ENCODE measurements around the gene DACH2. TPM values are rescaled to one million over a fixed set of nuclear protein-coding genes. Genes with fewer than 3 reads are reported as not detected.

The DACH2 gene
- polyA plus RNA-seq, 1 donor (not counting 4 experiments of a cell fraction or from before 2014, with no cell fraction given): not detected

DNA sequence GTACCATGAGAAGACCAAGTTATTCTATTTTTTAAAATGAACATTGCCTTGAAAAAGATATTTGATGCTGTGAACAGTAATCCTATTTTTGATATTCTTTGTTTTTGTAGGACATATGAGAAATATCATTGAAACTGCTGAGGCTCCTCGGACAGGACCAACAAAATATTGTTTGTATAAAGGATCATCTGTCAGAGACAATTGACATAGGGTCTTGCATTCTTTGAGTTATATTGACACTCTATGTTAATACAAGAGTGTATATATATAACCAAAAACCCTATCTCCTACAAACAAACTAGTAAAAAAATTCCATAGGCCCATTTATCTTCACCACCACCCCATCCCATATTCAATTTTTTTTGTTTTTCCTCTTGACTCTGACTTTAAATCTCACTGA is 222.7 kb downstream of the DACH2 start:
- dilution Hi-C loops (cut with MboI; ENCODE audit: extremely low pct_ligation_motif_present, low sequenced_read_pairs): no loop called here

DNA sequence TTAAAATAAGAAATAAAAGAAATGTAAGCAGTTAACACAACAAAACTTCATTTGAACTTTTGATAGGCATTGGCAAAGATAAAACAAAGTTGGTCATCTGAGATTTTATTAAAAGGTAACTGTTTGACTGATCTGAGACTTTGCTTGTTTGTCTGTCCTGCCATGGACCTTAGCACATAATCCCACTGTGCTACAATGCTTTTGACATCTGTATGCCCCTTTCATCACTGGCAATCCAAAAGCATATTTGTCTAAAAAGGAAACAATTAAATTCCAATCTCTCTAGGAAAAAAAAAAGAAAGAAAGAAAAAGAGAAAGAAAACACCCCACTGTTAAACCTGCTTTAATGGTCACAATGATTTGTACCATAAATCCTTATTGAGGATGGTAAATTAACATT is 231.0 kb downstream of the DACH2 start:
- Histone ChIP-seq H3K4me1 (ENCODE audit: control insufficient read depth, extremely low read depth, insufficient read depth, low read length) (no peaks in the 10 kb centered on the region), H3K79me2 (ENCODE audit: control insufficient read depth, insufficient read depth, low read length) (no peaks in the 10 kb centered on the region), H3K9me1 (ENCODE audit: control insufficient read depth, extremely low read depth, insufficient read depth, low read length) (no peaks in the 10 kb centered on the region), H3K27me3 (ENCODE audit: control insufficient read depth, extremely low read depth, insufficient read depth, low read length) (no peaks in the 10 kb centered on the region), H3K27ac (ENCODE audit: control insufficient read depth, insufficient read depth, low read length) (no peak overlapping the region), H3K36me3 (ENCODE audit: control insufficient read depth in 2 of 2, extremely low read depth in 1 of 2, insufficient read depth in 2 of 2, low read length in 2 of 2) (no peaks in the 10 kb centered on the region), H3K4me3 (ENCODE audit: control insufficient read depth in 2 of 3, extremely low read depth in 1 of 3, insufficient read depth in 2 of 3, low read depth in 1 of 3, low read length in 3 of 3) (no peak overlapping the region), H3K9ac (ENCODE audit: control insufficient read depth, extremely low read depth, insufficient read depth, low read length) (no peak overlapping the region), H3K4me2 (ENCODE audit: control insufficient read depth, extremely low read depth, insufficient read depth, low read depth, low read length) (no peak overlapping the region), H2AFZ (ENCODE audit: control insufficient read depth, low read length) (no peak overlapping the region), H3K9me3 (ENCODE audit: control insufficient read depth, low read depth, low read length) (no peaks in the 10 kb centered on the region), H4K20me1 (ENCODE audit: control insufficient read depth, extremely low read depth, insufficient read depth, low read length) (no peaks in the 10 kb centered on the region)
- FAIRE-seq (no peak), DNase-seq (ENCODE audit: low read depth, low spot score) (no peak)
- dilution Hi-C loops (cut with MboI; ENCODE audit: extremely low pct_ligation_motif_present, low sequenced_read_pairs): no loop called here
- TF ChIP-seq, protein P1, sequence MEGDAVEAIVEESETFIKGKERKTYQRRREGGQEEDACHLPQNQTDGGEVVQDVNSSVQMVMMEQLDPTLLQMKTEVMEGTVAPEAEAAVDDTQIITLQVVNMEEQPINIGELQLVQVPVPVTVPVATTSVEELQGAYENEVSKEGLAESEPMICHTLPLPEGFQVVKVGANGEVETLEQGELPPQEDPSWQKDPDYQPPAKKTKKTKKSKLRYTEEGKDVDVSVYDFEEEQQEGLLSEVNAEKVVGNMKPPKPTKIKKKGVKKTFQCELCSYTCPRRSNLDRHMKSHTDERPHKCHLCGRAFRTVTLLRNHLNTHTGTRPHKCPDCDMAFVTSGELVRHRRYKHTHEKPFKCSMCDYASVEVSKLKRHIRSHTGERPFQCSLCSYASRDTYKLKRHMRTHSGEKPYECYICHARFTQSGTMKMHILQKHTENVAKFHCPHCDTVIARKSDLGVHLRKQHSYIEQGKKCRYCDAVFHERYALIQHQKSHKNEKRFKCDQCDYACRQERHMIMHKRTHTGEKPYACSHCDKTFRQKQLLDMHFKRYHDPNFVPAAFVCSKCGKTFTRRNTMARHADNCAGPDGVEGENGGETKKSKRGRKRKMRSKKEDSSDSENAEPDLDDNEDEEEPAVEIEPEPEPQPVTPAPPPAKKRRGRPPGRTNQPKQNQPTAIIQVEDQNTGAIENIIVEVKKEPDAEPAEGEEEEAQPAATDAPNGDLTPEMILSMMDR (optimal IDR thresholded peaks at IDR 0.05 in 1 of 3, IDR thresholded peaks at IDR 0.05 in 1 of 3, conservative IDR thresholded peaks at IDR 0.05 in 1 of 3; ENCODE audit: extremely low read depth in 1 of 3, insufficient read depth in 2 of 3, low read length in 3 of 3): no peak
- TF ChIP-seq EZH2 (IDR thresholded peaks at IDR 0.05; ENCODE audit: low read length): no peak

More for the DNA sequence above, 222.7 kb downstream of the DACH2 start:
- no peaks in the 10 kb centered on the region for H3K4me1 ChIP-seq (ENCODE audit: control insufficient read depth, extremely low read depth, insufficient read depth, low read length)
- no peaks in the 10 kb centered on the region for H3K27me3 ChIP-seq (ENCODE audit: control insufficient read depth, extremely low read depth, insufficient read depth, low read length)
- no peak for DNase-seq (ENCODE audit: low read depth, low spot score)
- H3K9me3 ChIP-seq (ENCODE audit: control insufficient read depth, low read depth, low read length): no peaks in the 10 kb centered on the region
- no peaks in the 10 kb centered on the region for H3K36me3 ChIP-seq (ENCODE audit: control insufficient read depth in 2 of 2, extremely low read depth in 1 of 2, insufficient read depth in 2 of 2, low read length in 2 of 2)
- H3K9me1 ChIP-seq (ENCODE audit: control insufficient read depth, extremely low read depth, insufficient read depth, low read length): no peaks in the 10 kb centered on the region
- TF ChIP-seq, protein P1 (optimal IDR thresholded peaks at IDR 0.05 in 1 of 3, IDR thresholded peaks at IDR 0.05 in 1 of 3, conservative IDR thresholded peaks at IDR 0.05 in 1 of 3; ENCODE audit: extremely low read depth in 1 of 3, insufficient read depth in 2 of 3, low read length in 3 of 3): no peak
- no peak for TF ChIP-seq EZH2 (IDR thresholded peaks at IDR 0.05; ENCODE audit: low read length)
- no peak overlapping the region for H2AFZ ChIP-seq (ENCODE audit: control insufficient read depth, low read length)
- H4K20me1 ChIP-seq (ENCODE audit: control insufficient read depth, extremely low read depth, insufficient read depth, low read length): no peaks in the 10 kb centered on the region
- H3K4me2 ChIP-seq (ENCODE audit: control insufficient read depth, extremely low read depth, insufficient read depth, low read depth, low read length): no peak overlapping the region
- no peak overlapping the region for H3K4me3 ChIP-seq (ENCODE audit: control insufficient read depth in 2 of 3, extremely low read depth in 1 of 3, insufficient read depth in 2 of 3, low read depth in 1 of 3, low read length in 3 of 3)
- no peak for FAIRE-seq
- no peak overlapping the region for H3K27ac ChIP-seq (ENCODE audit: control insufficient read depth, insufficient read depth, low read length)
- no peaks in the 10 kb centered on the region for H3K79me2 ChIP-seq (ENCODE audit: control insufficient read depth, insufficient read depth, low read length)
- H3K9ac ChIP-seq (ENCODE audit: control insufficient read depth, extremely low read depth, insufficient read depth, low read length): no peak overlapping the region
